GM21447 (cell line): ENCODE measurements around the gene HSPA13.
"Not testable (repeated sequence)": the region's sequence is repeated elsewhere in the genome, so short reads cannot be mapped to it uniquely, and the experiment has no call there.

Source experiments
- ATAC-seq: cut with Tn5 transposase; IDR thresholded peaks from one replicate; pipeline ENCODE4 v1.9.1; 2021; ENCODE audit not compliant: unreplicated experiment

Gene HSPA13, protein sequence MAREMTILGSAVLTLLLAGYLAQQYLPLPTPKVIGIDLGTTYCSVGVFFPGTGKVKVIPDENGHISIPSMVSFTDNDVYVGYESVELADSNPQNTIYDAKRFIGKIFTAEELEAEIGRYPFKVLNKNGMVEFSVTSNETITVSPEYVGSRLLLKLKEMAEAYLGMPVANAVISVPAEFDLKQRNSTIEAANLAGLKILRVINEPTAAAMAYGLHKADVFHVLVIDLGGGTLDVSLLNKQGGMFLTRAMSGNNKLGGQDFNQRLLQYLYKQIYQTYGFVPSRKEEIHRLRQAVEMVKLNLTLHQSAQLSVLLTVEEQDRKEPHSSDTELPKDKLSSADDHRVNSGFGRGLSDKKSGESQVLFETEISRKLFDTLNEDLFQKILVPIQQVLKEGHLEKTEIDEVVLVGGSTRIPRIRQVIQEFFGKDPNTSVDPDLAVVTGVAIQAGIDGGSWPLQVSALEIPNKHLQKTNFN

DNA sequence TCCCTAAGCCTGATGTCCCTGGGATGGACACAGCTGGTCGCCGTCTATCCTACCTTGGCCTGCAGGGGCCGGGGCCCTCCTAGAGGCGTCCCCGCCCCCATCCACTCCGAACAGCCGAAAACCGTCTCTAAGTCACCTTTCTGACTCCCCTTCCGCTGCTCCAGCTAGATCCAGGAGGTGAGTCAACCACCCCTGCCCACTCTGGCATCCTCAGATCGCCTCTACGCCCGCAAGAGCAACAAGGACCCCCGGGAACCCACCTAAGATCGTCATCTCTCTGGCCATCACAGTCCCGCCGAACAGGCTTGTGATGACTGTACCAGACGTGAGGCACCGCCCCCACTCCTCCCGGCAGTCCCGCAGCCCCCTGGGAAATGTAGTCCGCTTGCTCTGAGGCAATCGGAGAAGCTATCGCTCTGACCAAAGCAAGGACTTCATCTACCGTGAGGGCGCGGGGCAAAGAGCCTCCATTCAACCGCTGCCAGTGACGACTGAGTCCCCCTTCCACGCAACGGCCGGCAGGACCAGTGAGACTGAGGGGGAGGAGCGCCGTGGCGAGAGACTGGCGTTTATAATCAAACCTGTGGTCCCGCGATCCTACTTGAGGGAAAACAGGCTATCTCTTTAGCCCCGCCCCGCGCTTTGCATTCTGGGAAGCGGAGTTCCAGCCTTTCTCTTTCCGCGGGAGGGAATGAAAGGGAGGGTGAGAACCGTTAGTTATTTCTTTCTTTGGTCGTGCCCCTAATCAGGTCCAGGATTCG is at the start of gene HSPA13:
TSS of gene HSPA13 (minus strand) at position 312 of the 761 bp plus-strand sequence. CDS start at position 285, 27 bp downstream.
- ATAC-seq: peak; percentile 98

- no peak for ATAC-seq
These were observed 36.0 kb upstream of the HSPA13 start for GRCh38 chr21:14418920-14419319.

DNA sequence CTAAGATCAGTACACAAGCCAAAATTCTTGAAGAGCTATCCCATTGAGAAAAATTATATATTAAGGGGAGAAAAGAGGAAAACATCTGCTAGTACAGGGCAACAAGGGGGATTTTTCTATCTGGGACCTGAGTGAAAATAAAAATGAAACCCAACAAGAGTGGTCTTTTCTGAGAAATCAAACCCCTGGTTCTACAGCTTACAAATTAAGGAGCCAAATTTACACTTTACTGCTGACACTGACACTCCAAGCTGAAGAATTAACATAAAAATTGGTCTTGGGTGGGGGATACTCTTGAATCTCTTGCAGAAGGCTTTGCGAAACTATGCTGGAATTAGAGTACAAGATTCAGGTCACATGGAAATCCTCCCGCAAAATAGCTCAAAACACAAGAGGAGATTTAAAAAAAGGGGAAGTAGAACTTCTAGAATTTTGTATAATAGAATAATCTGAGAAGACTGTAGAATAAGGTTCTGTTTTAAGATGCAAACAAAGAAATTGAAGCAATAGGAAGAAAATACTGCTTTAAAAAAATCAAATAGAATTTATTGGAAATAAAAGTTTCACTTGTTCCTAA is 32.1 kb upstream of the HSPA13 start:
- no peak for ATAC-seq

- ATAC-seq: no peak
These were observed 23.0 kb upstream of the HSPA13 start for GRCh38 chr21:14405962-14406361.

DNA sequence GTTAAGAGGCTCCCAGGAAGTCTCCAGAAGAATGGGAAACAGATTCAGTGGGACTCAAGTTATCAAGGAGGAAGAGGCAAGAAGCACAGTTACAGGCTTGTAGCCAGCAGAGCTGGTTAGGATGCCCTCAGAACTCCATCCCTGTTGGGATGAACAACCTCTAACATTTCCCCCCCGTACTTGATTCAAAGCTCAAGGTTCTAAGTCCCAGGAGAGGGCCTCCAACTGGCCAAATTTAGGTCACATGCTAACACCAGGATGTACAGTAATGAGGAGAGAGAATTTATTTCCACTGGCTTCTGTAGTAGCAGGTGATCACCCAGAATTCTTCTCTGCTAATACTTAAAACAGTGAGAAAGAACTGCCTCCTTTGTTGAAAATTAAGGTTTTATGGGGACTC is 22.3 kb upstream of the HSPA13 start:
- ATAC-seq: no peak

DNA sequence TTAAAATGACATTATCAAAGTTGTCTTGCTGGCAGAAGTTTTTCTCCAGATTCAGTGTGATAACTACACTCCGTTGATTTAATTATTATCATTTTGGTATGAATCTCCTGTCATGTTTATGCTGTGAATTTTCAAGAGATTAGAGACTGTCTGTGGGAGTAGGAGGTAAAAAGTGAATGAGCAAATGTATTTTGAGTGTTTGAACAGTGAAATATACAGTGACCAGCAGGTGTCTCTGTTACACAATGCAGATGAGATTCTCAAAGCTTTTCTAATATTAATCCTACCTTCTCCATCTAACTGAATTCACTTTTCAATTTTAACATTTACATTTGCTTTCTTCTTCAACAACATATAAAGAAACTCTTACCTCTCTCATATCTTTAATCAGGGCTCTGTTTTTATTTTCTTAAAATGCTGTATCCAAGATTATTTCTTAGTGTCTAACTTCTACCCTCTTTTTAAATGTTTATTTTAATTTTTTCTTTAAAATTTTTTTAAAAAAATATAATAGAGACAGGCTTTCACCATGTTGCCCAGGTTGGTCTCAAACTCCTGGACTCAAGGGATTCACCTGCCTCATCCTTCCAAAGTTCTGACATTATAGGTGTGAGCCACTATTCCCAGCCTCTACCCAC is 20.9 kb upstream of the HSPA13 start:
- ATAC-seq: peak; percentile 63

- no peak for ATAC-seq
These were observed 18.3 kb upstream of the HSPA13 start for GRCh38 chr21:14401217-14401616.

DNA sequence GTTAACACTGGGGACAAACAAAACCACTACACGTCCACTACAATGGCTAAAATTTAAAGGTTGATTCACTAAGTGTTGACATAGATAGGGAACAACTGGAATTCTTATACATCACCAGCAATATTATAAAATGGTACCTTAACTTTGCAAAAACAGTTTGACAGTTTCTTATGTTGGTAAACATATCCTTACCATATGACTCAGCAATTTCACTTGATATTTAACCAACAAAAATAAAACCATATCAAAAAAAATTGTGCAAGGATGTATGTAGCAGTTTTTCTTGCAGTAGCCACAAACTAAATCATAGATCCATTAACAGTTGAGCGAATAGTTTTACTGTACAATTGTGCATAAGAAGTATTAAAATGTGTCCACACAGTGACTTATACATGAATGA is 5.3 kb upstream of the HSPA13 start:
- no peak for ATAC-seq

DNA sequence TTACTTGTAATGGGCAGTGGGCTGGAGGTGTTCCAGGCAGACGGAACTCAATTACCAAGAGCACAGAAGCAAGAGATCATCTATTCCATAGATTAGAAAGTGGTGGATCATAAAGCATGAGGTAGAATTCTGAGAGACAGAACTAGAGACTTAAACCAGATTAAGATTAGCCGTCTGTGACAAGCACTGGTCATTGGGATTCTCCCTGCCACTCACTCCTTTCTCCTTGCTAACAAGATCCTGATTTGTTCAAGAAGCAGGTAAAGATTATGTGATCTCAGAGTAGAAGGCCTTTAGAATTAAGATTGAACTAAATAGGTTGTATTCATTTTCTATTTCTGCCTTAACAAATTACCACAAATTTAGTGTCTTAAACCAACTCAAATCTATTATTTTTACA is 1.5 kb upstream of the HSPA13 start:
- no peak for ATAC-seq

DNA sequence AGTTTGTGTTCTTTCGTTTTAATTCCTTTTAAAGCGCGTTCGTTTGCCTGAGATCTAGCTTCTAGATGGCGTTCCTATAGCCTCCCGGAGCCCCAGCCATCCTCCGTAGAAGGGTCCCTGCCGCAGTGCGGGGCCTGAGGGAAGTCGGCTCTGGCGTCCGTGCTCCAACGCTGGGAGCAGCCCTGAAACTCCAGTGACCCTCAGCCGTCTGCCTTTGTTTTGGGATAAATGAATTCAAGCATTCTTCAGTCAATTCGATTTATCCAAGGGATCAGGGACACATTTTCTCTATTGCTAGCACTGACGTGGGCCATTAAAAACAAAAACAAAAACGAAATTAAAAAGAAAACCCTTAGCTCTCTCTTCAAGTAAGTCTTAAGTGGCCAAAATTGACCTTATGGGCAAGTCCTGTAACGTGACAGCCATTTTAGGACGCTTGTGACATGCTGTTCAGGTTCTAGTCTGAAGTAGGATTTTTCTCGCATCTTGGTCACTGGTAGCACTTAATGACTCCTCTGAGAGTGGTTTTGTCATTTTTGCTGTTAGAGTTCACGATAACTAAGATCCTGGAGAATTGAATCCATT is 742 bp upstream of the HSPA13 start:
- peak; percentile 28 for ATAC-seq

DNA sequence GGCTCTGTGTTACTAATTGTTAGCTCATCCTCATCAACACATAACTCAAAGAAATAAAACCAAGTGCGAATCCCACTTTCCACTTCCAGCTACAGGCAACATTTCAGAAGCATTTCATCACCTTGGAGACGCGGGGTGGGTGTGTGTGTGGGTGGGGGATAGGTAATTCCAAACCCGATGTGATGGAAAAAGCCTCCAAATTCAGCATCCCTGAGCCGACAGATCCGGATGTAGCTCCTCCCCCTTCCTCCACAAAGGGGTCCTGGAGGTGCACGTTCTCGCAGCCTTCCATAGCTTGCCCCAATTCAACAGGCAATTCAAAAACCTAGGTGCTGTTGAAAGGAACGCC is 486 bp downstream of the HSPA13 start:
- ATAC-seq: peak; percentile 8

GRCh38 chr21:14376854-14377253 is 6.1 kb downstream of the HSPA13 start:
- ATAC-seq: no peak

- no peak for ATAC-seq
These were observed 15.9 kb downstream of the HSPA13 start for GRCh38 chr21:14366998-14367397.

GRCh38 chr21:14361958-14362357 is 21.0 kb downstream of the HSPA13 start:
- ATAC-seq: no peak

DNA sequence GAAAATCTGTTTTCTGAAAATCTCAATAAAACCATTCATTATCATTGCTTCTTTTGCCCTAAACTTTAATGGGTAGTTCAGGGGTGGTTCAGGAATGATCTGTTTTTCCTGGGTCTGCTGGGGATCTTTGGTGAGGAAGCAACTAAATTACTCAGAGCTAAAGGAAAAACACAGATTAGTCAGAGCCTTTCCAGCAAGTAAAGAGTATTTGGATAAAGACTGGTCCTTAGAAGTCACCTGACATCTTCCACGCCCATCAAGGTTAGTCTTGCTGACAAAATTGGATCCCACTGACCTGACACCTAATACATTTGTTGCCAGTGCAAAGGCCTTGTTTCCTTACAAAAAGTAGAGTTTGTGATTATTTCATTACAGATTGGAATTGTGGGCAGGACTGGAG is 24.2 kb downstream of the HSPA13 start:
- no peak for ATAC-seq

- no peak for ATAC-seq
These were observed 26.2 kb downstream of the HSPA13 start for GRCh38 chr21:14356746-14357145.

DNA sequence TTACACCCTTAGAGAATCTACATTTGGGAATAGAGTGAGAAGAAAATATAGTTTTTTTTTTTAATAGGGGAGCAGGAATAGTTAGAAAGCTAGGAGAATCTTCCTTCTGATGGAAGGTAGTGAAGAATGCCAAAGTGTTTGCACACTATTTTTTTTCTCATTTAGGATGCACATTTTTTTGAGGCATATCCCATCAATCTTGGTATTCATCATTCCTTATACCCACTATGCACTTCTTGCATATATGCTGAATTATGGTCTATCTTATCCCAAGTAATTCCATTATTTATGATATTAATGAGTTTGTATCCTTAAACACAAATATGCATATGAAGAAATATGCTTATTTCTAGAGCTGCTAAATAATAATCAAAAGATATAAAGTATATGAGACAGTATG is 28.4 kb downstream of the HSPA13 start:
- ATAC-seq: no peak

GRCh38 chr21:14353726-14354125 is 29.2 kb downstream of the HSPA13 start:
- ATAC-seq: no peak

DNA sequence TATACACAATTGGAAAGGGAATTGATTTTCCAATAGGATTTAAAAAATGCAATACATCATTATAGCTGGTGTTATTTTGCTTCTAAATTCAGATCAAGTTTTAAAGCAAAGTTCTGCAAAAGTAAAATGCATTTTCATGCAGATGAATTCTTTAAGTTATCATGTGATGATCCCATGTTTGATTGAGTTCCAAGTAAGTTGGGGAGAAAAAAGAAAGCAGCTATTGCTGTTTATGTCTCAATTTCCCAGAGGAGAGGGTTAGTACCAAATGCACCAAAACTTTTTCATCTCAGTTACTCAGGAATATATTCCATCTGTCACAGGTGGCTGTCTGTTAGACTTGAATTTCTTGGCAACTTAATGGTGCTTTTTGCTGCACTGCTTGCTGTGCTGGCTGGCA is 29.7 kb downstream of the HSPA13 start:
- ATAC-seq: no peak

GRCh38 chr21:14327346-14327745 is 55.6 kb downstream of the HSPA13 start:
- ATAC-seq: not testable (repeated sequence)

DNA sequence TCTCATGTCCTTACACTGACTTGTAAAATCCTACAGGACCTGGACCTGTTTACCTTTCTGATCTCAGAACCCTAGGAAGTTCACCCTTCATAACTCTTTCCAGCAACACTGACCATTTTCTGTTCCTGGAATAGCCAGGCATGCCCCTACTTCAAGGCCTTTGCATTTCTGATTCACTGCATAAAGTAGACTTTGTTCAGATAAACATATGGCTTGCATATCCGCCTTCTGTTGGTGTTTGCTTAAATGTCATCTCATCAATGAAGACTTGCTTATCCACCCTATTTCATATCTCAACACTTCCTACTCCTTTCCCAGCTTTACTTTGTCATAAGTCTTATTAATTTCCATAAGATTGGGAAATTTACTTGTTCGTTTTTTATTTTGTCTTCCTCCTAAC is 57.4 kb downstream of the HSPA13 start:
- ATAC-seq: no peak
